K562 (cell line): ENCODE data around the gene PODNL1. TPM values are rescaled to one million over a fixed set of nuclear protein-coding genes. Genes with fewer than 3 reads are reported as not detected.
A peak's percentile ranks its signal among the peaks of the same experiment; 100 is the strongest.

ENCODE experiments used
- BDP1 ChIP-seq: IDR thresholded peaks from 3 replicates; pipeline ENCODE4 v1.6.1; 2011; ENCODE audit not compliant: insufficient read length, insufficient read depth
- CREBBP ChIP-seq: IDR thresholded peaks from one replicate; pipeline ENCODE4 v1.6.1; 2012; ENCODE audit warnings: low read depth, mild to moderate bottlenecking, control low read depth, inconsistent platforms, low read length
- GABPB1 ChIP-seq: sonication (generic); formaldehyde crosslinking; IDR thresholded peaks from 2 replicates; pipeline ENCODE4 v1.8.0; 2022; ENCODE audit warnings: mild to moderate bottlenecking, missing genetic modification reagents
- KLF10 ChIP-seq: fragments of 250-450 bp; sonication (Bioruptor Pico); IDR thresholded peaks from 2 replicates; pipeline ENCODE4 v1.6.1; 2021; ENCODE audit warnings: matching md5 sums
- NR0B1 ChIP-seq: fragments of 450-650 bp; IDR thresholded peaks from one replicate; pipeline ENCODE4 v1.6.1; 2018; ENCODE audit warnings: mild to moderate bottlenecking, moderate library complexity; ENCODE audit not compliant: partially characterized antibody
- RBM25 ChIP-seq: fragments of 200-400 bp; formaldehyde crosslinking; IDR thresholded peaks from 2 replicates; pipeline ENCODE4 v1.6.1; 2018; ENCODE audit warnings: low read length, low read depth, moderate library complexity; ENCODE audit not compliant: severe bottlenecking
- TCF3 ChIP-seq: sonication (generic); formaldehyde crosslinking; IDR thresholded peaks from 2 replicates; pipeline ENCODE4 v1.4.0; 2020; ENCODE audit warnings: mild to moderate bottlenecking, missing genetic modification reagents
- TEAD1 ChIP-seq, 2 experiments: fragments of 450-650 bp in 1 of 2; sonication (generic) in 1 of 2; formaldehyde crosslinking; IDR thresholded peaks; 2 replicates each; pipeline versions ENCODE4 v1.4.0 to v1.8.0; 2020 to 2022; ENCODE audit warnings: mild to moderate bottlenecking in 2 of 2, missing genetic modification reagents in 1 of 2
- U2AF1 ChIP-seq: fragments of 200-400 bp; formaldehyde crosslinking; optimal IDR thresholded peaks from 2 replicates; pipeline ENCODE3; 2017; ENCODE audit warnings: mild to moderate bottlenecking, low read depth, low read length, moderate library complexity
- ZNF431 ChIP-seq: sonication (generic); formaldehyde crosslinking; IDR thresholded peaks from 2 replicates; pipeline ENCODE4 v1.8.0; 2022; ENCODE audit warnings: mild to moderate bottlenecking, missing genetic modification reagents
- ZNF830 ChIP-seq: fragments of 250-450 bp; sonication (Bioruptor Pico); IDR thresholded peaks from 2 replicates; pipeline ENCODE4 v1.5.0; 2021; ENCODE audit warnings: mild to moderate bottlenecking
- polyA plus RNA-seq, 8 experiments: library from polyadenylated mRNA; depleted of rRNA in 4 of 8; stranded (reverse) in 5 of 8; unstranded in 3 of 8; fragments of >200 nt; fragmentation: Nextera tagmentation in 2 of 8; fragmentation: Illumina TruSeq in 1 of 8; extraction: Ambion mirVana in 2 of 8; extraction: Trizol in 1 of 8; gene quantifications; 2 replicates each; pipeline versions ENCODE4 v1.2.1 to v1.2.3, GENCODE V29; 2011 to 2014; ENCODE audit warnings: inconsistent platforms in 1 of 8, missing spikeins in 1 of 8
- total RNA-seq, 7 experiments: library from RNA; depleted of rRNA in 6 of 7; stranded (reverse); fragments of >200 nt in 6 of 7; fragmentation: Illumina TruSeq in 2 of 7; extraction: Trizol in 2 of 7; gene quantifications; 2 replicates each; pipeline versions ENCODE4 v1.2.1 to v1.2.3, GENCODE V29; 2011 to 2021; ENCODE audit warnings: low replicate concordance in 1 of 7
- TF ChIP-seq, protein P1 (sequence below): fragments of 450-650 bp; IDR thresholded peaks from 2 replicates; pipeline ENCODE4 v1.6.1; 2017; ENCODE audit warnings: antibody characterized with exemption, mild to moderate bottlenecking
- TF ChIP-seq, protein P2 (sequence below): fragments of 450-650 bp; IDR thresholded peaks from 2 replicates; pipeline ENCODE4 v1.7.1; 2018; ENCODE audit warnings: mild to moderate bottlenecking, low read depth; ENCODE audit not compliant: partially characterized antibody
- TF ChIP-seq, protein P3 (sequence below): sonication (generic); formaldehyde crosslinking; IDR thresholded peaks from 2 replicates; pipeline ENCODE4 v1.8.0; 2023; ENCODE audit warnings: mild to moderate bottlenecking, missing genetic modification reagents

The PODNL1 gene
- total and polyA plus RNA-seq, 9 of the 15 experiments (the other 6 are each of a cell fraction or from before 2014, with no cell fraction given), result 0.18 to 0.47 (median 0.23) TPM; not detected in 3

- TF ChIP-seq, protein P1, sequence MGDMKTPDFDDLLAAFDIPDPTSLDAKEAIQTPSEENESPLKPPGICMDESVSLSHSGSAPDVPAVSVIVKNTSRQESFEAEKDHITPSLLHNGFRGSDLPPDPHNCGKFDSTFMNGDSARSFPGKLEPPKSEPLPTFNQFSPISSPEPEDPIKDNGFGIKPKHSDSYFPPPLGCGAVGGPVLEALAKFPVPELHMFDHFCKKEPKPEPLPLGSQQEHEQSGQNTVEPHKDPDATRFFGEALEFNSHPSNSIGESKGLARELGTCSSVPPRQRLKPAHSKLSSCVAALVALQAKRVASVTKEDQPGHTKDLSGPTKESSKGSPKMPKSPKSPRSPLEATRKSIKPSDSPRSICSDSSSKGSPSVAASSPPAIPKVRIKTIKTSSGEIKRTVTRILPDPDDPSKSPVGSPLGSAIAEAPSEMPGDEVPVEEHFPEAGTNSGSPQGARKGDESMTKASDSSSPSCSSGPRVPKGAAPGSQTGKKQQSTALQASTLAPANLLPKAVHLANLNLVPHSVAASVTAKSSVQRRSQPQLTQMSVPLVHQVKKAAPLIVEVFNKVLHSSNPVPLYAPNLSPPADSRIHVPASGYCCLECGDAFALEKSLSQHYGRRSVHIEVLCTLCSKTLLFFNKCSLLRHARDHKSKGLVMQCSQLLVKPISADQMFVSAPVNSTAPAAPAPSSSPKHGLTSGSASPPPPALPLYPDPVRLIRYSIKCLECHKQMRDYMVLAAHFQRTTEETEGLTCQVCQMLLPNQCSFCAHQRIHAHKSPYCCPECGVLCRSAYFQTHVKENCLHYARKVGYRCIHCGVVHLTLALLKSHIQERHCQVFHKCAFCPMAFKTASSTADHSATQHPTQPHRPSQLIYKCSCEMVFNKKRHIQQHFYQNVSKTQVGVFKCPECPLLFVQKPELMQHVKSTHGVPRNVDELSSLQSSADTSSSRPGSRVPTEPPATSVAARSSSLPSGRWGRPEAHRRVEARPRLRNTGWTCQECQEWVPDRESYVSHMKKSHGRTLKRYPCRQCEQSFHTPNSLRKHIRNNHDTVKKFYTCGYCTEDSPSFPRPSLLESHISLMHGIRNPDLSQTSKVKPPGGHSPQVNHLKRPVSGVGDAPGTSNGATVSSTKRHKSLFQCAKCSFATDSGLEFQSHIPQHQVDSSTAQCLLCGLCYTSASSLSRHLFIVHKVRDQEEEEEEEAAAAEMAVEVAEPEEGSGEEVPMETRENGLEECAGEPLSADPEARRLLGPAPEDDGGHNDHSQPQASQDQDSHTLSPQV, result peak; percentile 95
- TF ChIP-seq NR0B1 (no peak), ZNF431 (CRISPR knock-in tag) (peak; percentile 78), TCF3 (CRISPR knock-in tag) (peak; percentile 41; the same call in 1 of the 2 replicates), BDP1 (no peak), GABPB1 (CRISPR knock-in tag) (peak; percentile 88), KLF10 (CRISPR knock-in tag) (no peak), ZNF830 (no peak), TEAD1 (CRISPR knock-in tag; IDR thresholded peaks at IDR 0.05) (peak in 1 of 2 experiments; percentile 69; a peak in 1 of 4 replicates), RBM25 (peak; percentile 29), U2AF1 (peak; percentile 61), CREBBP (no peak)
- TF ChIP-seq, protein P2, sequence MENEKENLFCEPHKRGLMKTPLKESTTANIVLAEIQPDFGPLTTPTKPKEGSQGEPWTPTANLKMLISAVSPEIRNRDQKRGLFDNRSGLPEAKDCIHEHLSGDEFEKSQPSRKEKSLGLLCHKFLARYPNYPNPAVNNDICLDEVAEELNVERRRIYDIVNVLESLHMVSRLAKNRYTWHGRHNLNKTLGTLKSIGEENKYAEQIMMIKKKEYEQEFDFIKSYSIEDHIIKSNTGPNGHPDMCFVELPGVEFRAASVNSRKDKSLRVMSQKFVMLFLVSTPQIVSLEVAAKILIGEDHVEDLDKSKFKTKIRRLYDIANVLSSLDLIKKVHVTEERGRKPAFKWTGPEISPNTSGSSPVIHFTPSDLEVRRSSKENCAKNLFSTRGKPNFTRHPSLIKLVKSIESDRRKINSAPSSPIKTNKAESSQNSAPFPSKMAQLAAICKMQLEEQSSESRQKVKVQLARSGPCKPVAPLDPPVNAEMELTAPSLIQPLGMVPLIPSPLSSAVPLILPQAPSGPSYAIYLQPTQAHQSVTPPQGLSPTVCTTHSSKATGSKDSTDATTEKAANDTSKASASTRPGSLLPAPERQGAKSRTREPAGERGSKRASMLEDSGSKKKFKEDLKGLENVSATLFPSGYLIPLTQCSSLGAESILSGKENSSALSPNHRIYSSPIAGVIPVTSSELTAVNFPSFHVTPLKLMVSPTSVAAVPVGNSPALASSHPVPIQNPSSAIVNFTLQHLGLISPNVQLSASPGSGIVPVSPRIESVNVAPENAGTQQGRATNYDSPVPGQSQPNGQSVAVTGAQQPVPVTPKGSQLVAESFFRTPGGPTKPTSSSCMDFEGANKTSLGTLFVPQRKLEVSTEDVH, result peak; percentile 97
- TF ChIP-seq, protein P3, sequence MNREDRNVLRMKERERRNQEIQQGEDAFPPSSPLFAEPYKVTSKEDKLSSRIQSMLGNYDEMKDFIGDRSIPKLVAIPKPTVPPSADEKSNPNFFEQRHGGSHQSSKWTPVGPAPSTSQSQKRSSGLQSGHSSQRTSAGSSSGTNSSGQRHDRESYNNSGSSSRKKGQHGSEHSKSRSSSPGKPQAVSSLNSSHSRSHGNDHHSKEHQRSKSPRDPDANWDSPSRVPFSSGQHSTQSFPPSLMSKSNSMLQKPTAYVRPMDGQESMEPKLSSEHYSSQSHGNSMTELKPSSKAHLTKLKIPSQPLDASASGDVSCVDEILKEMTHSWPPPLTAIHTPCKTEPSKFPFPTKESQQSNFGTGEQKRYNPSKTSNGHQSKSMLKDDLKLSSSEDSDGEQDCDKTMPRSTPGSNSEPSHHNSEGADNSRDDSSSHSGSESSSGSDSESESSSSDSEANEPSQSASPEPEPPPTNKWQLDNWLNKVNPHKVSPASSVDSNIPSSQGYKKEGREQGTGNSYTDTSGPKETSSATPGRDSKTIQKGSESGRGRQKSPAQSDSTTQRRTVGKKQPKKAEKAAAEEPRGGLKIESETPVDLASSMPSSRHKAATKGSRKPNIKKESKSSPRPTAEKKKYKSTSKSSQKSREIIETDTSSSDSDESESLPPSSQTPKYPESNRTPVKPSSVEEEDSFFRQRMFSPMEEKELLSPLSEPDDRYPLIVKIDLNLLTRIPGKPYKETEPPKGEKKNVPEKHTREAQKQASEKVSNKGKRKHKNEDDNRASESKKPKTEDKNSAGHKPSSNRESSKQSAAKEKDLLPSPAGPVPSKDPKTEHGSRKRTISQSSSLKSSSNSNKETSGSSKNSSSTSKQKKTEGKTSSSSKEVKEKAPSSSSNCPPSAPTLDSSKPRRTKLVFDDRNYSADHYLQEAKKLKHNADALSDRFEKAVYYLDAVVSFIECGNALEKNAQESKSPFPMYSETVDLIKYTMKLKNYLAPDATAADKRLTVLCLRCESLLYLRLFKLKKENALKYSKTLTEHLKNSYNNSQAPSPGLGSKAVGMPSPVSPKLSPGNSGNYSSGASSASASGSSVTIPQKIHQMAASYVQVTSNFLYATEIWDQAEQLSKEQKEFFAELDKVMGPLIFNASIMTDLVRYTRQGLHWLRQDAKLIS, result peak; percentile 46; the same call in 1 of the 2 replicates
These were observed 32.3 kb downstream of the PODNL1 start, which contains the start of the genes BRME1 and CC2D1A (continued) for GRCh38 chr19:13905634-13906520.
